Mesothelial cell of epicardium (in vitro differentiated cells): ENCODE results near the gene EML4. TPM values are rescaled to one million over a fixed set of nuclear protein-coding genes. Genes with fewer than 3 reads are reported as not detected.
"Not testable (repeated sequence)": the region's sequence is repeated elsewhere in the genome, so short reads cannot be mapped to it uniquely, and the experiment has no call there.

ENCODE experiments used
- DNase-seq, 2 experiments: peaks; one replicate each; pipeline ENCODE4 v3.0.0; 2021; ENCODE audit warnings: low spot score in 2 of 2; ENCODE audit not compliant: unreplicated experiment in 2 of 2
- H3K27ac Mint-ChIP-seq: 2 replicates; pipeline ENCODE4 v1.8.0; 2021; ENCODE audit warnings: mixed read lengths
- H3K27me3 Mint-ChIP-seq: 2 replicates; pipeline ENCODE4 v1.8.0; 2021; ENCODE audit warnings: low read depth, mixed read lengths
- H3K36me3 Mint-ChIP-seq: 2 replicates; pipeline ENCODE4 v1.8.0; 2021; ENCODE audit warnings: mixed read lengths
- H3K4me1 Mint-ChIP-seq: 2 replicates; pipeline ENCODE4 v1.8.0; 2021; ENCODE audit warnings: mixed read lengths
- H3K4me3 Mint-ChIP-seq: 2 replicates; pipeline ENCODE4 v1.8.0; 2021; ENCODE audit warnings: mild to moderate bottlenecking, moderate library complexity, mixed read lengths
- H3K9me3 Mint-ChIP-seq: 2 replicates; pipeline ENCODE4 v1.8.0; 2021; ENCODE audit warnings: mixed read lengths
- total RNA-seq: library from RNA; stranded (reverse); gene quantifications from 3 replicates; pipeline ENCODE4 v1.2.1, GENCODE V29; 2021
- TF ChIP-seq, protein P1 (sequence below): fragments of 200-600 bp; sonication (generic); IDR thresholded peaks from one replicate; pipeline ENCODE4 v1.5.0; 2021; ENCODE audit warnings: antibody characterized with exemption; ENCODE audit not compliant: unreplicated experiment

The EML4 gene
- total RNA-seq, 1 donor from 2014 or later = 95.6 TPM

DNA sequence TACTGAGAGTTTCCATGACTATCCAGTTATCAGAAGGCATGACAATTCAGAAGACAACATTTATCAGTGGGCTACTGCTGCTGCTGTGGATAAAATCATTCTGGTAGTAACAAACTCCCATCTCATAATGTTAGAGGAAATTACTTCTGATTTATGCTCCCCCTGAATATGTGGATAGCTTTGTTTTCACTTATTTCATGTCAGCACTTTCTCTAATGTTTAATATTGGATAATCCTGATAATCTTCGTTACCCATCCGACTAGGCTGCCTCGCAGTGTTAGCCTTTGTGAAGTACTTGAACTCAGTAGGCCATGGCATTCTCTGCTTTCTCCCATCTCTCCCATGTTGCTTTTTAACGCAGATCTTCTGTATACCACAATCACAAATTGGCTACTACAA is 163.4 kb downstream of the EML4 start:
- Mint-ChIP-seq H3K4me1 (peaks cover 12% of the 10 kb centered on the region), H3K9me3 (peaks cover 5% of the 10 kb centered on the region), H3K4me3 (no peak overlapping the region), H3K27ac (peak overlapping the region; percentile 84), H3K27me3 (no peaks in the 10 kb centered on the region), H3K36me3 (peaks cover 42% of the 10 kb centered on the region)
- TF ChIP-seq, protein P1, sequence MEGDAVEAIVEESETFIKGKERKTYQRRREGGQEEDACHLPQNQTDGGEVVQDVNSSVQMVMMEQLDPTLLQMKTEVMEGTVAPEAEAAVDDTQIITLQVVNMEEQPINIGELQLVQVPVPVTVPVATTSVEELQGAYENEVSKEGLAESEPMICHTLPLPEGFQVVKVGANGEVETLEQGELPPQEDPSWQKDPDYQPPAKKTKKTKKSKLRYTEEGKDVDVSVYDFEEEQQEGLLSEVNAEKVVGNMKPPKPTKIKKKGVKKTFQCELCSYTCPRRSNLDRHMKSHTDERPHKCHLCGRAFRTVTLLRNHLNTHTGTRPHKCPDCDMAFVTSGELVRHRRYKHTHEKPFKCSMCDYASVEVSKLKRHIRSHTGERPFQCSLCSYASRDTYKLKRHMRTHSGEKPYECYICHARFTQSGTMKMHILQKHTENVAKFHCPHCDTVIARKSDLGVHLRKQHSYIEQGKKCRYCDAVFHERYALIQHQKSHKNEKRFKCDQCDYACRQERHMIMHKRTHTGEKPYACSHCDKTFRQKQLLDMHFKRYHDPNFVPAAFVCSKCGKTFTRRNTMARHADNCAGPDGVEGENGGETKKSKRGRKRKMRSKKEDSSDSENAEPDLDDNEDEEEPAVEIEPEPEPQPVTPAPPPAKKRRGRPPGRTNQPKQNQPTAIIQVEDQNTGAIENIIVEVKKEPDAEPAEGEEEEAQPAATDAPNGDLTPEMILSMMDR = no peak
- no peak for DNase-seq

DNA sequence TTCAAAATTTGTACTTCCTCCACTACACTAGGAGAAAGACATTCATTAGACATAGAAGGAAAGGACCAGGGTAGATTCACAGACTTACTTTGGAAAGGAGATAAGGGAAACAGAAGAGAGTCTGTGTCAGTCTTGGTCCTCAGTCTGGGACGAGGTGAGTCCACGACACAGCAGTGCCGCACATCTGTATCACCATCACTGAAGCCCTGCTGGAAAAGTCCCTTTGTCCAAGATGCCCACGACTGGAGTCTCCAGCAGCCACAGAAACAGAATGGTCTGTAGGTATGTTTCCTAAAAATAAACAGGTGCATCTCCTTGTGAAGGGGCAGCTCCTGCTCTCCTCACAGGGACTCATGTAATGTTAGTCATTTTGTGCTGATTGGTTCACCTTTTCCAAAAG is 164.4 kb downstream of the EML4 start:
- Mint-ChIP-seq H3K27ac (no peak overlapping the region), H3K36me3 (peaks cover 46% of the 10 kb centered on the region), H3K4me1 (peaks cover 12% of the 10 kb centered on the region), H3K27me3 (no peaks in the 10 kb centered on the region), H3K9me3 (peaks cover 5% of the 10 kb centered on the region), H3K4me3 (no peak overlapping the region)
- DNase-seq = no peak
- TF ChIP-seq, protein P1 = no peak

DNA sequence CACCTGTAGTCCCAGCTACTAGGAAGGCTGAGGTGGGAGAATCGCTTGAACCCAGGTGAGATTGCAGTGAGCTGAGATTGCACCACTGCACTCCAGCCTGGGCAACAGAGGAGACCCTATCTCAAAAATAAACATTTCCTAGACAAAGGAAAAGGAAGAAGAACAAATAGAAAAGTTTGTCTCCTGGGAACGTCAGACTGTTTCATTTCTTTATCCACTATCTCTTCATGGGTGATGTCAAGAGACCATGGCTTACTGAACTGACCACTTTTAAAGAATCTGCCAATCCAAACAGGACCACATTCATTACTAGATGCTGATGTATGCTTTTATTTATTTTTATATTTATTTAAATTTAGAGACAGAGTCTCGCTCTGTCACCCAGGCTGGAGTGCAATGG is 165.1 kb downstream of the EML4 start:
- no peaks in the 10 kb centered on the region for H3K27me3 Mint-ChIP-seq
- no peak overlapping the region for H3K27ac Mint-ChIP-seq
- no peak overlapping the region for H3K4me3 Mint-ChIP-seq
- H3K9me3 Mint-ChIP-seq = peaks cover 5% of the 10 kb centered on the region
- peaks cover 48% of the 10 kb centered on the region for H3K36me3 Mint-ChIP-seq
- TF ChIP-seq, protein P1 = no peak
- H3K4me1 Mint-ChIP-seq = peaks cover 12% of the 10 kb centered on the region
- DNase-seq = no peak

DNA sequence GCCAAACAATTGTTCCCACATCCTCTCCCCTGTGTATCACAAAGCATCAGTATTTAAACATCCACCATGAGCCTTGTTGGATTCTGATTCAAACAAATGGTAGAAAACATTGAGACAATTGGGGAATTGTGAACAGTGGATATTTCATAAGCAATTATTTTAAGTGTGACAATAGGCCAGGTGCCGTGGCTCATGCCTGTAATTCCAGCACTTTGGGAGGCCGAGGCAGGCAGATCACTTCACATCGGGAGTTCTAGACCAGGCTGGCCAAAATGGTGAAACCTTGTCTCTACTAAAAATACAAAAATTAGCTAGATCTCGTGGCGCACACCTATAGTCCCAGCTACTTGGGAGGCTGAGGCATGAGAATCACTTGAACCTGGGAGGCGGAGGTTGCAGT is 165.7 kb downstream of the EML4 start:
- H3K27ac Mint-ChIP-seq, H3K4me3 Mint-ChIP-seq, DNase-seq, H3K9me3 Mint-ChIP-seq, H3K27me3 Mint-ChIP-seq: not testable (repeated sequence)
- Mint-ChIP-seq H3K36me3 (peaks cover 49% of the 10 kb centered on the region), H3K4me1 (peaks cover 12% of the 10 kb centered on the region)

DNA sequence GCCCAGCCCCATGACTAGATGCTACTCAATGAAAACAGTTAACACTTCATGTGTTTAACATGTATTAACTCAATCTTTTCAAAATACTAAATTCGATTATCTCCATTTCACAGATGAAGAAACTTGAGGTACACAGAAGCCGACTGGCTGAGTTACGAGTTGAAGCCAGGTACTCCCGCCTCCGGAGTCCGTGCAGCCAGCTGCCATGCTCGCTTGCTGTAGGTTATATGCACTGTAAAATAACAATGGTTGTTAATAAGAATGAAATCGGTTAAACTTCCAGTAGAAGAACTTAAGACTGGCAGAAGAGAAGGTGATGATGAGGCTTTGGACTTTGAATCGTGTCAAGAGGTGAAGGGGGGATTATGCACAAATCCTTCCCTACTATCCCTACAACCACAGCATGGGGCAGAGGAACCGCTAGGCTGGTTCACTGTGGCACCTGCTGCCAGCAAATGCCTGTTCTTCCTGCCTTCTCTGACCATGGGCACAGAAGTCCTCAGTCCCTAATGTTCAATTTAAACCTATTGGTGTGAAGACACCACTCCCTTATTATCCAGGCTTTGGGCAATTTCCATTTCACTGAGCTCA is 166.5 kb downstream of the EML4 start:
- Mint-ChIP-seq H3K4me3 (no peak overlapping the region), H3K9me3 (peaks cover 5% of the 10 kb centered on the region), H3K27ac (no peak overlapping the region), H3K27me3 (no peaks in the 10 kb centered on the region), H3K36me3 (peaks cover 55% of the 10 kb centered on the region), H3K4me1 (peaks cover 12% of the 10 kb centered on the region)
- DNase-seq = no peak
- TF ChIP-seq, protein P1 = no peak

DNA sequence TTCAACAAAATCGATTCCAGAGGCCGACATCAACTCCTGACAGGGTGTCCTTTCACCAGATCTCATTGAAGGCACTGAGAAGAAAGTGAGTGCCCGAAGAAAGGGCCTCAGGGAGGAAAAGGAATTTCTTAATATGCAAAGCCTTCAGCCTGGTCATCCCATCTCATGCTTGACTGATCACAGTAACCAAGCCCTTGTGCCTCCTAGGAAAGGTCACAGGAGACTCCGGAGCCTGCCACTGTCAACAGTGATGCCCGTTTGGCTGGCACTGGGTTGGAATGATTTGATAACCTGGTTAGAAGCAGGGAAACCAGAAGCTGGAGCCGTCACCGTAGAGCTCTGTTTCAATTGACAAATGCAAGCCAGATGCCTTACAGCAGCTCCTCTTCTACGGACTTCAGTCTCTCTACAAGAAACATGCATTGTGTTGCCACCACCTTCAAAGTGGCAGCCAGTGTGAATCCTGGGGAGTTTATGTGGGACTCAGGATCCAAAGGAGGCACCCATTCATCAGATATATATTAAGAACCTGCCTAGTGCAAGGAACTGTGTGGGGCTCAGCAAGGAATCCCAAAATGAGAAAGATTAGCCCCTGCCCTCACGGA is 167.3 kb downstream of the EML4 start:
- Mint-ChIP-seq H3K36me3 (peaks cover 57% of the 10 kb centered on the region), H3K9me3 (peaks cover 5% of the 10 kb centered on the region), H3K27ac (no peak overlapping the region), H3K4me3 (no peak overlapping the region), H3K27me3 (no peaks in the 10 kb centered on the region), H3K4me1 (peaks cover 11% of the 10 kb centered on the region)
- no peak for DNase-seq
- TF ChIP-seq, protein P1 = no peak
